K562 (cell line): ENCODE measurements around the gene DBF4B. TPM values are rescaled to one million over a fixed set of nuclear protein-coding genes. Genes with fewer than 3 reads are reported as not detected.

Experiments
- ATAC-seq: fragments of 200-7000 bp; cut with Tn5 transposase; 3 replicates; pipeline ENCODE4 v1.9.1; 2020; ENCODE audit warnings: moderate library complexity
- BruUV-seq: library from RNA; stranded (reverse); fragments of 400-500 nt; replicated peaks from 2 replicates; lab custom pipeline; 2021; lab: Mats Ljungman, UMichigan
- CTCF ChIA-PET: fragments of 300-600 bp; formaldehyde crosslinking; extraction: SDS; loops from one replicate; lab custom pipeline; 2021; ENCODE audit warnings: low intra/inter-chr PET ratio; lab: Yijun Ruan, JAX
- POLR2A ChIA-PET: fragments of 300-600, 350-650 bp; sonication (Branson Sonifier 250); formaldehyde crosslinking; extraction: SDS; loops from one replicate; lab custom pipeline; 2021; ENCODE audit warnings: antibody characterized with exemption, inconsistent platforms; lab: Yijun Ruan, JAX
- DNase-seq, 4 experiments: peaks; one replicate each; pipeline versions ENCODE4 v3.0.0 to v3.0.0-alpha.2; 2011 to 2018; ENCODE audit warnings: low spot score in 3 of 4, mixed read lengths in 3 of 4; ENCODE audit errors: extremely low read depth in 1 of 4
- FAIRE-seq: peaks from 2 replicates; lab custom pipeline; 2011; peaks lifted over from hg19 to GRCh38; lab: Jason Lieb, UNC
- H2AFZ ChIP-seq: 2 replicates; pipeline ENCODE4 v1.6.0; 2011; ENCODE audit warnings: low read depth, low read length, control low read depth, inconsistent platforms
- H3K27ac ChIP-seq: fragments of 200-600 bp; 3 replicates; pipeline ENCODE4 v1.8.0; 2011; ENCODE audit warnings: low read depth, mild to moderate bottlenecking, control low read depth, inconsistent platforms, low read length, moderate library complexity, mixed read lengths; ENCODE audit errors: extremely low read depth
- H3K27me3 ChIP-seq, 2 experiments: fragments of 300-600 bp in 1 of 2; 2 replicates in 1 of 2; 3 replicates in 1 of 2; pipeline versions ENCODE4 v1.6.0 to v1.8.0; 2011; ENCODE audit warnings: inconsistent platforms in 2 of 2, low read length in 2 of 2, mild to moderate bottlenecking in 1 of 2, mixed read lengths in 1 of 2, moderate library complexity in 1 of 2; ENCODE audit not compliant: control insufficient read depth in 2 of 2, insufficient read depth in 2 of 2
- H3K36me3 ChIP-seq: fragments of 300-600 bp; 3 replicates; pipeline ENCODE4 v1.8.0; 2011; ENCODE audit warnings: mild to moderate bottlenecking, low read length, inconsistent platforms; ENCODE audit not compliant: control insufficient read depth, insufficient read depth
- H3K4me1 ChIP-seq, 2 experiments: fragments of 200-600 bp in 1 of 2; replicated peaks in 1 of 2; 2 replicates in 1 of 2; 3 replicates in 1 of 2; pipeline versions ENCODE4 v1.5.1 to v1.8.0; 2011; ENCODE audit warnings: inconsistent platforms in 2 of 2, low read length in 2 of 2, mild to moderate bottlenecking in 1 of 2, mixed read lengths in 1 of 2, moderate library complexity in 1 of 2; ENCODE audit not compliant: control insufficient read depth in 2 of 2, insufficient read depth in 2 of 2
- H3K4me2 ChIP-seq: 2 replicates; pipeline ENCODE4 v1.6.1; 2011; ENCODE audit warnings: low read length, control low read depth, inconsistent platforms, mixed read lengths; ENCODE audit not compliant: insufficient read depth
- H3K4me3 ChIP-seq: fragments of 200-600 bp; sonication (generic), shearing (Covaris generic); 2 replicates; pipeline ENCODE4 v1.5.1; 2016; ENCODE audit warnings: control low read depth, inconsistent platforms
- H3K79me2 ChIP-seq: fragments of 200-600 bp; 3 replicates; pipeline ENCODE4 v1.8.0; 2011; ENCODE audit warnings: low read length, inconsistent platforms; ENCODE audit not compliant: control insufficient read depth, insufficient read depth
- H3K9ac ChIP-seq, 2 experiments: 2 replicates each; pipeline versions ENCODE4 v1.6.0 to v1.6.1; 2011; ENCODE audit warnings: low read depth in 2 of 2, low read length in 2 of 2, control low read depth in 1 of 2, inconsistent platforms in 1 of 2, mild to moderate bottlenecking in 1 of 2, mixed read lengths in 1 of 2; ENCODE audit not compliant: insufficient read depth in 1 of 2
- H3K9me1 ChIP-seq: one replicate; pipeline ENCODE4 v1.6.0; 2011; ENCODE audit warnings: inconsistent platforms, mild to moderate bottlenecking, low read length, moderate library complexity; ENCODE audit not compliant: control insufficient read depth, insufficient read depth
- H3K9me3 ChIP-seq: replicated peaks from 2 replicates; pipeline ENCODE4 v1.5.1; 2011; ENCODE audit warnings: low read depth, low read length, inconsistent platforms; ENCODE audit not compliant: control insufficient read depth, insufficient read depth
- H4K20me1 ChIP-seq: replicated peaks from 2 replicates; pipeline ENCODE4 v1.6.1; 2011; ENCODE audit warnings: low read length, inconsistent platforms, mixed read lengths; ENCODE audit not compliant: control insufficient read depth, insufficient read depth
- CEBPG ChIP-seq, 3 experiments: fragments of 200-800 bp in 1 of 3; sonication (Bioruptor generic) in 1 of 3; sonication (generic) in 1 of 3; formaldehyde crosslinking in 1 of 3; IDR thresholded peaks in 2 of 3; conservative IDR thresholded peaks in 1 of 3; 2 replicates each; pipeline versions ENCODE4 v1.6.1 to v1.8.0; 2016 to 2022; ENCODE audit warnings: missing compliant biosample characterization in 2 of 3, missing genetic modification characterization in 2 of 3, mild to moderate bottlenecking in 1 of 3, missing genetic modification reagents in 1 of 3
- CHCHD3 ChIP-seq: fragments of 250-450 bp; sonication (Bioruptor Pico); IDR thresholded peaks from 2 replicates; pipeline ENCODE4 v2.1.2; 2022; ENCODE audit warnings: mild to moderate bottlenecking
- COPS2 ChIP-seq: fragments of 450-650 bp; conservative IDR thresholded peaks from 2 replicates; pipeline ENCODE4 v1.6.1; 2016; ENCODE audit warnings: mild to moderate bottlenecking, moderate library complexity
- E2F6 ChIP-seq, 2 experiments: IDR thresholded peaks; 2 replicates each; pipeline ENCODE4 v1.6.1; 2011; ENCODE audit warnings: borderline replicate concordance in 1 of 2, control low read depth in 1 of 2, low read depth in 1 of 2, low read length in 1 of 2, mild to moderate bottlenecking in 1 of 2, mixed read lengths in 1 of 2, moderate library complexity in 1 of 2; ENCODE audit not compliant: insufficient read depth in 1 of 2, insufficient read length in 1 of 2, poor library complexity in 1 of 2, severe bottlenecking in 1 of 2; ENCODE audit errors: extremely low read depth in 1 of 2
- FOXA3 ChIP-seq, 2 experiments: fragments of 450-650 bp in 1 of 2; sonication (generic) in 1 of 2; formaldehyde crosslinking; IDR thresholded peaks in 1 of 2; conservative IDR thresholded peaks in 1 of 2; 2 replicates each; pipeline versions ENCODE4 v1.4.0 to v1.8.0; 2020 to 2022; ENCODE audit warnings: mild to moderate bottlenecking in 2 of 2, missing genetic modification reagents in 1 of 2
- GTF2A2 ChIP-seq: IDR thresholded peaks from 2 replicates; pipeline ENCODE4 v1.6.1; 2016; ENCODE audit warnings: mild to moderate bottlenecking, missing genetic modification characterization, missing compliant biosample characterization
- HSF4 ChIP-seq: fragments of 250-450 bp; sonication (Bioruptor Pico); IDR thresholded peaks from 2 replicates; pipeline ENCODE4 v2.1.2; 2022; ENCODE audit warnings: mild to moderate bottlenecking, moderate library complexity, borderline replicate concordance
- KLF13 ChIP-seq: fragments of 450-650 bp; IDR thresholded peaks from 2 replicates; pipeline ENCODE4 v1.6.1; 2016; ENCODE audit warnings: missing genetic modification characterization, low read depth, mild to moderate bottlenecking, missing compliant biosample characterization, moderate library complexity, borderline replicate concordance
- MYNN ChIP-seq, 2 experiments: sonication (generic); formaldehyde crosslinking in 1 of 2; IDR thresholded peaks; 2 replicates each; pipeline versions ENCODE4 v1.5.0 to v1.6.1; 2016 to 2020; ENCODE audit warnings: antibody characterized with exemption in 1 of 2, missing genetic modification reagents in 1 of 2
- PHB2 ChIP-seq: fragments of 450-650 bp; IDR thresholded peaks from 2 replicates; pipeline ENCODE4 v1.6.1; 2017; ENCODE audit warnings: low read depth
- PPARD ChIP-seq: fragments of 250-450 bp; sonication (Bioruptor Pico); IDR thresholded peaks from 2 replicates; pipeline ENCODE4 v1.8.0; 2022; ENCODE audit warnings: inconsistent platforms, mild to moderate bottlenecking, moderate library complexity
- SNRNP70 ChIP-seq: fragments of 200-400 bp; formaldehyde crosslinking; optimal IDR thresholded peaks from 2 replicates; pipeline ENCODE3; 2017; ENCODE audit warnings: low read depth, low read length
- ZNF124 ChIP-seq: sonication (generic); formaldehyde crosslinking; IDR thresholded peaks from 2 replicates; pipeline ENCODE4 v1.8.1; 2022; ENCODE audit warnings: missing genetic modification reagents
- ZNF165 ChIP-seq: fragments of 250-450 bp; sonication (Bioruptor Pico); IDR thresholded peaks from 2 replicates; pipeline ENCODE4 v1.4.0; 2020; ENCODE audit warnings: borderline replicate concordance
- ZNF280B ChIP-seq: fragments of 250-450 bp; sonication (Bioruptor Pico); IDR thresholded peaks from 2 replicates; pipeline ENCODE4 v1.5.1; 2021; ENCODE audit warnings: mild to moderate bottlenecking
- ZNF551 ChIP-seq: fragments of 250-450 bp; sonication (Bioruptor Pico); IDR thresholded peaks from 2 replicates; pipeline ENCODE4 v1.5.0; 2021; ENCODE audit warnings: mild to moderate bottlenecking, moderate library complexity
- WGBS: fragments of 100-300 bp; shearing (Covaris generic); methylation state at CpG from one replicate; pipeline ENCODE4 v1.1.6; 2016; ENCODE audit warnings: low coverage, mixed read lengths; ENCODE audit not compliant: insufficient coverage; ENCODE audit errors: missing lambda C conversion rate; 5-methylcytosine and 5-hydroxymethylcytosine counted together
- in situ Hi-C: fragments of 300-500 bp; cut with MboI; formaldehyde crosslinking; loops from 4 replicates; pipeline ENCODE4 v1.15.0; 2018; ENCODE audit warnings: inconsistent platforms, mixed read lengths
- intact Hi-C: fragments of 100-400 bp; cut with micrococcal nuclease; formaldehyde crosslinking; loops from 2 replicates; pipeline ENCODE4 v1.14.2; 2022
- polyA plus RNA-seq, 8 experiments: library from polyadenylated mRNA; depleted of rRNA in 4 of 8; stranded (reverse) in 5 of 8; unstranded in 3 of 8; fragments of >200 nt; fragmentation: Nextera tagmentation in 2 of 8; fragmentation: Illumina TruSeq in 1 of 8; extraction: Ambion mirVana in 2 of 8; extraction: Trizol in 1 of 8; gene quantifications; 2 replicates each; pipeline versions ENCODE4 v1.2.1 to v1.2.3, GENCODE V29; 2011 to 2014; ENCODE audit warnings: inconsistent platforms in 1 of 8, missing spikeins in 1 of 8
- total RNA-seq, 7 experiments: library from RNA; depleted of rRNA in 6 of 7; stranded (reverse); fragments of >200 nt in 6 of 7; fragmentation: Illumina TruSeq in 2 of 7; extraction: Trizol in 2 of 7; gene quantifications; 2 replicates each; pipeline versions ENCODE4 v1.2.1 to v1.2.3, GENCODE V29; 2011 to 2021; ENCODE audit warnings: low replicate concordance in 1 of 7
- TF ChIP-seq, protein P1 (sequence below), 2 experiments: fragments of 450-650 bp; IDR thresholded peaks; 2 replicates each; pipeline ENCODE4 v1.6.1; 2016

The DBF4B gene
- total and polyA plus RNA-seq, 9 of the 15 experiments (the other 6 are each of a cell fraction or from before 2014, with no cell fraction given): 2.5 to 26.9 (median 14.6) TPM

- no peak overlapping the region for H3K4me3 ChIP-seq
- peaks cover 11 to 25% of the 10 kb centered on the region in 2 experiments for H3K4me1 ChIP-seq
- no peaks in the 10 kb centered on the region for H3K9me3 ChIP-seq
- H3K4me2 ChIP-seq: no peak overlapping the region
- no peak for TF ChIP-seq HSF4 (CRISPR knock-in tag)
- no peak for TF ChIP-seq SNRNP70
- no peak for TF ChIP-seq KLF13 (tag)
- TF ChIP-seq CHCHD3: no peak
- no peak for TF ChIP-seq COPS2
- TF ChIP-seq ZNF124 (CRISPR knock-in tag): no peak
- no peak for TF ChIP-seq MYNN (IDR thresholded peaks at IDR 0.05)
- TF ChIP-seq MYNN (CRISPR knock-in tag; IDR thresholded peaks at IDR 0.05): no peak
- TF ChIP-seq GTF2A2 (tag): no peak
- TF ChIP-seq ZNF280B (CRISPR knock-in tag): no peak
- TF ChIP-seq, protein P1, sequence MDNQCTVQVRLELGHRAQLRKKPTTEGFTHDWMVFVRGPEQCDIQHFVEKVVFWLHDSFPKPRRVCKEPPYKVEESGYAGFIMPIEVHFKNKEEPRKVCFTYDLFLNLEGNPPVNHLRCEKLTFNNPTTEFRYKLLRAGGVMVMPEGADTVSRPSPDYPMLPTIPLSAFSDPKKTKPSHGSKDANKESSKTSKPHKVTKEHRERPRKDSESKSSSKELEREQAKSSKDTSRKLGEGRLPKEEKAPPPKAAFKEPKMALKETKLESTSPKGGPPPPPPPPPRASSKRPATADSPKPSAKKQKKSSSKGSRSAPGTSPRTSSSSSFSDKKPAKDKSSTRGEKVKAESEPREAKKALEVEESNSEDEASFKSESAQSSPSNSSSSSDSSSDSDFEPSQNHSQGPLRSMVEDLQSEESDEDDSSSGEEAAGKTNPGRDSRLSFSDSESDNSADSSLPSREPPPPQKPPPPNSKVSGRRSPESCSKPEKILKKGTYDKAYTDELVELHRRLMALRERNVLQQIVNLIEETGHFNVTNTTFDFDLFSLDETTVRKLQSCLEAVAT (IDR thresholded peaks at IDR 0.05): no peak
- no peak for TF ChIP-seq ZNF165
- no peak for TF ChIP-seq FOXA3 (CRISPR knock-in tag; conservative IDR thresholded peaks at IDR 0.05 in 1 of 2, IDR thresholded peaks at IDR 0.05 in 1 of 2)
- TF ChIP-seq PPARD: no peak
- no peak for TF ChIP-seq ZNF551 (CRISPR knock-in tag)
- TF ChIP-seq E2F6 (IDR thresholded peaks at IDR 0.05; ENCODE audit: borderline replicate concordance in 1 of 2, extremely low read depth in 1 of 2, insufficient read depth in 1 of 2, insufficient read length in 1 of 2, low read depth in 1 of 2, low read length in 1 of 2, poor library complexity in 1 of 2, severe bottlenecking in 1 of 2): no peak
- TF ChIP-seq CEBPG (CRISPR knock-in tag; IDR thresholded peaks at IDR 0.05): no peak
- no peak for TF ChIP-seq CEBPG (tag; conservative IDR thresholded peaks at IDR 0.05 in 1 of 2, IDR thresholded peaks at IDR 0.05 in 1 of 2)
- no peak for TF ChIP-seq PHB2
- TF ChIP-seq, all 486 proteins: peak for 0
- H3K9ac ChIP-seq: no peak overlapping the region
- ATAC-seq (no peak), DNase-seq (no peak), FAIRE-seq (no peak)
- no peak overlapping the region for H3K27ac ChIP-seq
- peaks cover 2% of the 10 kb centered on the region for H3K9me1 ChIP-seq
- H4K20me1 ChIP-seq: 0 out of 2 replicates have a peak, but pooled peaks cover 4% of the 10 kb centered on the region
- in situ Hi-C loops: no loop called here
- intact Hi-C loops: no loop called here
- WGBS: 66% methylated on average over 10 of the region's 10 CpGs
- no TSS peak for BruUV-seq
- ChIA-PET CTCF (no interaction called here), POLR2A (interaction anchor here (0.8 kb wide), 1 partner anchor 169 kb away, joined by 3 read pairs; no protein-coding TSS in a partner anchor)
- H2AFZ ChIP-seq: no peak overlapping the region
- no peaks in the 10 kb centered on the region for H3K79me2 ChIP-seq
- no peaks in the 10 kb centered on the region for H3K27me3 ChIP-seq
- H3K36me3 ChIP-seq: peaks cover 45% of the 10 kb centered on the region; the same call in 2 of the 3 replicates
These were observed 43.3 kb downstream of the DBF4B start for GRCh38 chr17:44751806-44752205.
